HepG2 (cell line): ENCODE data around the gene MRPS35. TPM values are rescaled to one million over a fixed set of nuclear protein-coding genes. Genes with fewer than 3 reads are reported as not detected.

Experiments used
- ARNTL ChIP-seq: sonication (generic); formaldehyde crosslinking; IDR thresholded peaks from 2 replicates; pipeline ENCODE4 v1.4.0; 2020; ENCODE audit warnings: mild to moderate bottlenecking, missing genetic modification reagents
- CHD2 ChIP-seq: IDR thresholded peaks from 2 replicates; pipeline ENCODE4 v1.6.1; 2011; ENCODE audit warnings: low read depth, low read length, improper control_type of control experiment
- CREBL2 ChIP-seq: sonication (generic); formaldehyde crosslinking; IDR thresholded peaks from 2 replicates; pipeline ENCODE4 v1.8.1; 2023; ENCODE audit warnings: missing genetic modification reagents, mild to moderate bottlenecking, borderline replicate concordance
- CSRNP1 ChIP-seq: sonication (generic); formaldehyde crosslinking; IDR thresholded peaks from 2 replicates; pipeline ENCODE4 v1.8.1; 2023; ENCODE audit warnings: mild to moderate bottlenecking, missing genetic modification reagents
- FOXP1 ChIP-seq, 2 experiments: fragments of 450-650 bp in 1 of 2; IDR thresholded peaks; 2 replicates each; pipeline ENCODE4 v1.6.1; 2017 to 2018; ENCODE audit warnings: antibody characterized with exemption in 1 of 2
- LBX2 ChIP-seq: sonication (generic); formaldehyde crosslinking; IDR thresholded peaks from 2 replicates; pipeline ENCODE4 v1.5.0; 2020; ENCODE audit warnings: missing genetic modification reagents, mild to moderate bottlenecking, borderline replicate concordance
- MEIS2 ChIP-seq: sonication (generic); formaldehyde crosslinking; IDR thresholded peaks from 2 replicates; pipeline ENCODE4 v1.9.0; 2021; ENCODE audit warnings: mild to moderate bottlenecking, missing genetic modification reagents
- PRPF4 ChIP-seq: fragments of 200-400 bp; formaldehyde crosslinking; IDR thresholded peaks from 2 replicates; pipeline ENCODE4 v1.6.1; 2016; ENCODE audit warnings: low read length, low read depth; ENCODE audit not compliant: poor library complexity, severe bottlenecking
- SIX4 ChIP-seq: sonication (generic); formaldehyde crosslinking; IDR thresholded peaks from 2 replicates; pipeline ENCODE4 v1.4.0; 2020; ENCODE audit warnings: missing genetic modification reagents
- SP4 ChIP-seq: sonication (generic); formaldehyde crosslinking; IDR thresholded peaks from 2 replicates; pipeline ENCODE4 v1.8.1; 2023; ENCODE audit warnings: mild to moderate bottlenecking, missing genetic modification reagents
- SYNCRIP ChIP-seq: fragments of 200-400 bp; formaldehyde crosslinking; IDR thresholded peaks from 2 replicates; pipeline ENCODE4 v1.6.1; 2018; ENCODE audit warnings: mild to moderate bottlenecking, low read depth, low read length; ENCODE audit not compliant: insufficient read depth
- ZNF550 ChIP-seq: sonication (generic); formaldehyde crosslinking; IDR thresholded peaks from 2 replicates; pipeline ENCODE4 v1.4.0; 2020; ENCODE audit warnings: mild to moderate bottlenecking, missing genetic modification reagents, borderline replicate concordance
- ZNF850 ChIP-seq: sonication (generic); formaldehyde crosslinking; conservative IDR thresholded peaks from 2 replicates; pipeline ENCODE4 v1.9.0; 2021; ENCODE audit warnings: mild to moderate bottlenecking, missing genetic modification reagents
- polyA plus RNA-seq, 8 experiments: library from polyadenylated mRNA; depleted of rRNA in 3 of 8; stranded (reverse) in 7 of 8; unstranded in 1 of 8; fragments of >200 nt; fragmentation: Illumina TruSeq in 4 of 8; extraction: Trizol in 4 of 8; gene quantifications; 2 replicates each; pipeline versions ENCODE4 v1.2.1 to v1.2.3, GENCODE V29; 2011 to 2016; ENCODE audit warnings: low read depth in 4 of 8, missing spikeins in 1 of 8, mixed read lengths in 1 of 8; ENCODE audit not compliant: insufficient read depth in 1 of 8
- total RNA-seq, 5 experiments: library from RNA; depleted of rRNA; stranded (reverse); fragments of >200 nt; fragmentation: Illumina TruSeq; extraction: Trizol; gene quantifications; 2 replicates each; pipeline ENCODE4 v1.2.3, GENCODE V29; 2016; ENCODE audit warnings: low read depth in 1 of 5
- TF ChIP-seq, protein P1 (sequence below): sonication (generic); formaldehyde crosslinking; IDR thresholded peaks from 2 replicates; pipeline ENCODE4 v1.5.0; 2020; ENCODE audit warnings: missing genetic modification reagents
- TF ChIP-seq, protein P2 (sequence below): sonication (generic); formaldehyde crosslinking; IDR thresholded peaks from 2 replicates; pipeline ENCODE4 v1.8.0; 2022; ENCODE audit warnings: mild to moderate bottlenecking, missing genetic modification reagents; ENCODE audit not compliant: insufficient replicate concordance

Gene MRPS35
- total and polyA plus RNA-seq, 2 of the 13 experiments (the other 11 are each of a cell fraction or from before 2014, with no cell fraction given): 63.4 to 104 TPM

GRCh38 chr12:27710592-27711316 lies at the start of gene MRPS35 (continued):
- TF ChIP-seq SP4 (CRISPR knock-in tag): peak; percentile 68; the same call in 1 of the 2 replicates
- TF ChIP-seq SIX4: peak; percentile 75
- 0 out of 2 replicates have a peak, but pooled peaks have one; percentile 16 for TF ChIP-seq CHD2
- peak; percentile 68; the same call in 1 of the 2 replicates for TF ChIP-seq MEIS2 (CRISPR knock-in tag)
- TF ChIP-seq, protein P1, sequence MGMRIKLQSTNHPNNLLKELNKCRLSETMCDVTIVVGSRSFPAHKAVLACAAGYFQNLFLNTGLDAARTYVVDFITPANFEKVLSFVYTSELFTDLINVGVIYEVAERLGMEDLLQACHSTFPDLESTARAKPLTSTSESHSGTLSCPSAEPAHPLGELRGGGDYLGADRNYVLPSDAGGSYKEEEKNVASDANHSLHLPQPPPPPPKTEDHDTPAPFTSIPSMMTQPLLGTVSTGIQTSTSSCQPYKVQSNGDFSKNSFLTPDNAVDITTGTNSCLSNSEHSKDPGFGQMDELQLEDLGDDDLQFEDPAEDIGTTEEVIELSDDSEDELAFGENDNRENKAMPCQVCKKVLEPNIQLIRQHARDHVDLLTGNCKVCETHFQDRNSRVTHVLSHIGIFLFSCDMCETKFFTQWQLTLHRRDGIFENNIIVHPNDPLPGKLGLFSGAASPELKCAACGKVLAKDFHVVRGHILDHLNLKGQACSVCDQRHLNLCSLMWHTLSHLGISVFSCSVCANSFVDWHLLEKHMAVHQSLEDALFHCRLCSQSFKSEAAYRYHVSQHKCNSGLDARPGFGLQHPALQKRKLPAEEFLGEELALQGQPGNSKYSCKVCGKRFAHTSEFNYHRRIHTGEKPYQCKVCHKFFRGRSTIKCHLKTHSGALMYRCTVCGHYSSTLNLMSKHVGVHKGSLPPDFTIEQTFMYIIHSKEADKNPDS (CRISPR knock-in tag): peak; percentile 86
- TF ChIP-seq CSRNP1: peak; percentile 85
- TF ChIP-seq FOXP1 (IDR thresholded peaks at IDR 0.05): no peak
- TF ChIP-seq FOXP1 (CRISPR knock-in tag; IDR thresholded peaks at IDR 0.05): peak; percentile 35; the same call in 1 of the 2 replicates
- TF ChIP-seq ZNF550: 0 out of 2 replicates have a peak, but pooled peaks have one; percentile 11
- peak; percentile 87 for TF ChIP-seq LBX2 (CRISPR knock-in tag)
- peak; percentile 87 for TF ChIP-seq ZNF850 (CRISPR knock-in tag)
- TF ChIP-seq, protein P2, sequence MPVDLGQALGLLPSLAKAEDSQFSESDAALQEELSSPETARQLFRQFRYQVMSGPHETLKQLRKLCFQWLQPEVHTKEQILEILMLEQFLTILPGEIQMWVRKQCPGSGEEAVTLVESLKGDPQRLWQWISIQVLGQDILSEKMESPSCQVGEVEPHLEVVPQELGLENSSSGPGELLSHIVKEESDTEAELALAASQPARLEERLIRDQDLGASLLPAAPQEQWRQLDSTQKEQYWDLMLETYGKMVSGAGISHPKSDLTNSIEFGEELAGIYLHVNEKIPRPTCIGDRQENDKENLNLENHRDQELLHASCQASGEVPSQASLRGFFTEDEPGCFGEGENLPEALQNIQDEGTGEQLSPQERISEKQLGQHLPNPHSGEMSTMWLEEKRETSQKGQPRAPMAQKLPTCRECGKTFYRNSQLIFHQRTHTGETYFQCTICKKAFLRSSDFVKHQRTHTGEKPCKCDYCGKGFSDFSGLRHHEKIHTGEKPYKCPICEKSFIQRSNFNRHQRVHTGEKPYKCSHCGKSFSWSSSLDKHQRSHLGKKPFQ: peak; percentile 65
- no peak for TF ChIP-seq SYNCRIP
- TF ChIP-seq CREBL2 (CRISPR knock-in tag): peak; percentile 60; the same call in 1 of the 2 replicates
- TF ChIP-seq ARNTL: peak; percentile 67; the same call in 1 of the 2 replicates
- no peak for TF ChIP-seq PRPF4
